Ishikawa (cell line): ENCODE data around the gene LTBP3.

Experiments
- CEBPB ChIP-seq: IDR thresholded peaks from 2 replicates; pipeline ENCODE4 v1.6.1; 2012
- CREB1 ChIP-seq: IDR thresholded peaks from 2 replicates; pipeline ENCODE4 v1.6.1; 2012; ENCODE audit warnings: low read depth
- EGR1 ChIP-seq: IDR thresholded peaks from 2 replicates; pipeline ENCODE4 v1.6.1; 2012
- EP300 ChIP-seq: IDR thresholded peaks from 2 replicates; pipeline ENCODE4 v1.6.1; 2012; ENCODE audit warnings: borderline replicate concordance
- FOXM1 ChIP-seq: IDR thresholded peaks from 2 replicates; pipeline ENCODE4 v1.6.1; 2012; ENCODE audit warnings: low read depth, borderline replicate concordance
- MAX ChIP-seq: IDR thresholded peaks from 2 replicates; pipeline ENCODE4 v1.6.1; 2012
- NFIC ChIP-seq: IDR thresholded peaks from 2 replicates; pipeline ENCODE4 v1.6.1; 2012
- RAD21 ChIP-seq: IDR thresholded peaks from 2 replicates; pipeline ENCODE4 v1.6.1; 2012; ENCODE audit warnings: low read depth
- REST ChIP-seq: IDR thresholded peaks from 2 replicates; pipeline ENCODE4 v1.6.1; 2012; ENCODE audit warnings: low read depth, mild to moderate bottlenecking
- TAF1 ChIP-seq: IDR thresholded peaks from 2 replicates; pipeline ENCODE4 v1.6.1; 2012; ENCODE audit warnings: low read depth, mild to moderate bottlenecking
- TCF12 ChIP-seq: IDR thresholded peaks from 2 replicates; pipeline ENCODE4 v1.6.1; 2012; ENCODE audit warnings: low read depth
- TEAD4 ChIP-seq: IDR thresholded peaks from 2 replicates; pipeline ENCODE4 v1.6.1; 2012
- USF1 ChIP-seq: IDR thresholded peaks from 2 replicates; pipeline ENCODE4 v1.6.1; 2012
- YY1 ChIP-seq: IDR thresholded peaks from 2 replicates; pipeline ENCODE4 v1.6.1; 2012; ENCODE audit warnings: low read depth
- ZBTB7A ChIP-seq: IDR thresholded peaks from 2 replicates; pipeline ENCODE4 v1.6.1; 2012; ENCODE audit warnings: low read depth

Gene LTBP3

GRCh38 chr11:65590240-65590738 is 32.1 kb upstream of the LTBP3 start:
- TF ChIP-seq EP300 (no peak), TAF1 (no peak), MAX (no peak), REST (no peak), NFIC (no peak), TEAD4 (no peak), CEBPB (no peak), EGR1 (no peak), TCF12 (no peak), ZBTB7A (no peak), FOXM1 (no peak), RAD21 (no peak), YY1 (no peak)

GRCh38 chr11:65589444-65590239 is 31.5 kb upstream of the LTBP3 start:
- no peak for TF ChIP-seq TAF1
- no peak for TF ChIP-seq TEAD4
- TF ChIP-seq USF1: no peak
- TF ChIP-seq NFIC: no peak
- no peak for TF ChIP-seq ZBTB7A
- no peak for TF ChIP-seq EGR1
- no peak for TF ChIP-seq YY1
- no peak for TF ChIP-seq EP300
- TF ChIP-seq RAD21: no peak
- TF ChIP-seq REST: no peak
- no peak for TF ChIP-seq CEBPB
- TF ChIP-seq FOXM1: no peak
- TF ChIP-seq MAX: no peak
- no peak for TF ChIP-seq TCF12

- TF ChIP-seq RAD21 (peak; percentile 58), NFIC (no peak)
Measured at GRCh38 chr11:65588199-65589054, 30.3 kb upstream of the LTBP3 start.

GRCh38 chr11:65586676-65587075 is 28.5 kb upstream of the LTBP3 start:
- TF ChIP-seq TCF12: no peak
- peak; percentile 43; the same call in 1 of the 2 replicates for TF ChIP-seq MAX
- TF ChIP-seq NFIC: no peak
- no peak for TF ChIP-seq TEAD4

GRCh38 chr11:65586247-65586630 is 28.1 kb upstream of the LTBP3 start:
- no peak for TF ChIP-seq REST
- TF ChIP-seq USF1: no peak
- no peak for TF ChIP-seq TEAD4
- no peak for TF ChIP-seq NFIC
- no peak for TF ChIP-seq CREB1
- no peak for TF ChIP-seq EP300
- no peak for TF ChIP-seq TCF12
- TF ChIP-seq FOXM1: no peak
- TF ChIP-seq RAD21: no peak
- no peak for TF ChIP-seq ZBTB7A
- TF ChIP-seq TAF1: no peak
- no peak for TF ChIP-seq CEBPB
- no peak for TF ChIP-seq YY1
- TF ChIP-seq MAX: no peak
- no peak for TF ChIP-seq EGR1
